AG04450 (cell line): ENCODE data around the gene SMIM27. TPM values are rescaled to one million over a fixed set of nuclear protein-coding genes. Genes with fewer than 3 reads are reported as not detected.
"Not testable (repeated sequence)": the region's sequence is repeated elsewhere in the genome, so short reads cannot be mapped to it uniquely, and the experiment has no call there.

Experiments used
- CTCF ChIA-PET: fragments of 300-600, 350-600 bp; formaldehyde crosslinking; extraction: SDS; loops from one replicate; lab custom pipeline; 2022; ENCODE audit warnings: antibody characterized with exemption, inconsistent platforms; lab: Charles Lee
- POLR2A ChIA-PET: fragments of 350-600 bp; formaldehyde crosslinking; extraction: SDS; loops from one replicate; lab custom pipeline; 2021; ENCODE audit warnings: antibody characterized with exemption, inconsistent platforms; lab: Yijun Ruan, JAX
- DNase-seq: peaks from one replicate; pipeline ENCODE4 v3.0.0-alpha.2; 2011; ENCODE audit warnings: low read depth, low spot score
- H3K27ac ChIP-seq: one replicate; pipeline ENCODE4 v1.5.1; 2012; ENCODE audit warnings: low read depth, low read length, control low read depth
- H3K27me3 ChIP-seq: one replicate; pipeline ENCODE4 v1.6.0; 2012; ENCODE audit warnings: low read length; ENCODE audit not compliant: control insufficient read depth, insufficient read depth
- H3K4me3 ChIP-seq: 2 replicates; pipeline ENCODE4 v1.5.1; 2011; ENCODE audit warnings: mild to moderate bottlenecking, low read depth, low read length, control low read depth
- H3K9me3 ChIP-seq: 2 replicates; pipeline ENCODE4 v1.5.1; 2012; ENCODE audit warnings: low read length; ENCODE audit not compliant: control insufficient read depth, insufficient read depth
- polyA plus RNA-seq: library from polyadenylated mRNA; depleted of rRNA; stranded (reverse); fragments of >200 nt; gene quantifications from 2 replicates; pipeline ENCODE4 v1.2.3, GENCODE V29; 2011; rRNA removed
- TF ChIP-seq, protein P1 (sequence below): IDR thresholded peaks from 2 replicates; pipeline ENCODE4 v1.5.1; 2011; ENCODE audit warnings: low read depth, low read length, control low read depth, inconsistent platforms

The SMIM27 gene
- polyA plus RNA-seq, 1 experiment: 7.2 TPM

DNA sequence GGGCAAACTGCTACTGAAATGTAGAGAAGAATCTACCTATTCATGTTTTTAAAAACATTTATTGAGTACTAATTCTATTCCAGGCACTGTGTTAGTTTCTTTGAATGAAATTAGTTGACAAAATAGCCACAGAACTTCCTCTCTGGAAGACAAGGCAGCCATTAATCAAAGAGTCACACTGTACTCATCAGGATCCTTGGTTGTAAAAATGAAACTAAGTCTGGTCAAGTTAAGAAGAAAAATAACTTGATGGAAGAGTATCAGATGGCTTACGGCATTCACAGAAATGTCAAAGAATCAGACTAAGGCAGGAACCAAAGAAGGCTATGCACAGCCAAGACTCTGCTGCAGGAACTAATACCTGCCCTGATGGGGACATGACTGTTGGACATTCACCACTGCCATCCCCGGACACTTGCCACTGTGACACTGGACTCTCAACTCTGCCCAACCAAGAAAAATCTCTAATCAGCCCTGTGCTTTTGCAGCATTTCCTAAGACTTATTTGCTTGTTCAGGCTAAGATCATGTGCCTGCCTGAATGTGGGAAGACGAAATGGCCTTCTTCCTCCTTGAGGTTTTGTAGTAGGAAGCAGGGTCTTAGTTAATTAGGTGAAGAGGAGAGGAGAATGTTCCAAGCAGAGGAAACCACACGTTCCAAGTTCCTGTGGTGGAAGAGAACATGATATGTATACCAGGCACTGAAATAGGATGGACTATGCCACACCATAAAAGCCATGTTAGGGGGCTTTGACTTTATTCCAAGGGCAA lies 44.2 kb downstream of the SMIM27 start:
- H3K27me3 ChIP-seq: peaks cover 2% of the 10 kb centered on the region
- no peak overlapping the region for H3K27ac ChIP-seq
- ChIA-PET POLR2A (no interaction called here), CTCF (interaction anchor here (0.6 kb wide), 1 partner anchor 372 kb away, joined by 3 read pairs; no protein-coding TSS in a partner anchor)
- no peak overlapping the region for H3K4me3 ChIP-seq
- TF ChIP-seq, protein P1, sequence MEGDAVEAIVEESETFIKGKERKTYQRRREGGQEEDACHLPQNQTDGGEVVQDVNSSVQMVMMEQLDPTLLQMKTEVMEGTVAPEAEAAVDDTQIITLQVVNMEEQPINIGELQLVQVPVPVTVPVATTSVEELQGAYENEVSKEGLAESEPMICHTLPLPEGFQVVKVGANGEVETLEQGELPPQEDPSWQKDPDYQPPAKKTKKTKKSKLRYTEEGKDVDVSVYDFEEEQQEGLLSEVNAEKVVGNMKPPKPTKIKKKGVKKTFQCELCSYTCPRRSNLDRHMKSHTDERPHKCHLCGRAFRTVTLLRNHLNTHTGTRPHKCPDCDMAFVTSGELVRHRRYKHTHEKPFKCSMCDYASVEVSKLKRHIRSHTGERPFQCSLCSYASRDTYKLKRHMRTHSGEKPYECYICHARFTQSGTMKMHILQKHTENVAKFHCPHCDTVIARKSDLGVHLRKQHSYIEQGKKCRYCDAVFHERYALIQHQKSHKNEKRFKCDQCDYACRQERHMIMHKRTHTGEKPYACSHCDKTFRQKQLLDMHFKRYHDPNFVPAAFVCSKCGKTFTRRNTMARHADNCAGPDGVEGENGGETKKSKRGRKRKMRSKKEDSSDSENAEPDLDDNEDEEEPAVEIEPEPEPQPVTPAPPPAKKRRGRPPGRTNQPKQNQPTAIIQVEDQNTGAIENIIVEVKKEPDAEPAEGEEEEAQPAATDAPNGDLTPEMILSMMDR: no peak
- H3K9me3 ChIP-seq: no peaks in the 10 kb centered on the region
- DNase-seq: no peak

DNA sequence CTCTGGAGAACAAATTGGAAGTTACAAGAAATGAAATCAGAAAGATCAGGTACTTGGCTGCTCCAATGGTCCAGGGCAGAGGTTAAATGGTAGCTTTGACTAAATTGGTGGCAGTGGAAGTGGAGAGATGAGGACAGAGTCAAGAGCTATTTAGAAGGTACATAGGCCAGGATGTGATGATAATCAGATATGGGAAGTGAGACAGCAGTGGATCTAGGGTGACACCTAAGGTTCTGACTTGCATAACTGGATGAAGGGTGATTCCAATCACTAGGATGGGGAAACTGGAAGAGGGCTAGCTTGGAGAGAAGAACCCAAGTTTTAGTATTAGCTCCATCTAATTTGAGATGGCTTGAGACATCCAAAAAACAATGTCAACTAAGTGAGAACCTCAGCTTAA lies 44.8 kb downstream of the SMIM27 start:
- TF ChIP-seq, protein P1: no peak
- CTCF ChIA-PET: interaction anchor here (0.6 kb wide), 1 partner anchor 371 kb away, joined by 3 read pairs; no protein-coding TSS in a partner anchor
- no peak for DNase-seq
- Histone ChIP-seq H3K27me3 (peaks cover 2% of the 10 kb centered on the region), H3K27ac (no peak overlapping the region), H3K9me3 (no peaks in the 10 kb centered on the region), H3K4me3 (no peak overlapping the region)
- POLR2A ChIA-PET: no interaction called here

DNA sequence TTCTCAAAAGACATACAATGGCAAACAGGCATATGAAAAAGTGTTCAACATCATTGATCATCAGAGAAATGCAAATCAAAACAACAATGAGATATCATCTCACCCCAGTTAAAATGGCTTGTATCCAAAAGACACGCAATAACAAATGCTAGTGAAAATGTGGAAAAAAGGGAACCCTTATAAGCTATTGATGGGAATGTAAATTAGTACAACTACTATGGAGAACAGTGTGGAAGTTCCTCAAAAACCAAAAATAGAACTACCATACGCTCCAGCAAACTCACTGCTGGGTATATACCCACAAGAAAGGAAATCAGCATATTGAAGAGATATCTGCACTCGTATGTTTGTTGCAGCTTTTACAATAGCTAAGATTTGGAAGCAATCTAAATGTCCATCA lies 46.9 kb downstream of the SMIM27 start:
- H3K4me3 ChIP-seq, H3K27me3 ChIP-seq, POLR2A ChIA-PET, DNase-seq, H3K27ac ChIP-seq, H3K9me3 ChIP-seq: not testable (repeated sequence)
- CTCF ChIA-PET: interaction anchor here (1.0 to 2.9 kb wide), 2 partner anchors 10 to 17 kb away, joined by 3 to 18 read pairs; no protein-coding TSS in a partner anchor

Other genes with a start within 250 kb of the SMIM27 start
- 291 and 330 TPM in 2 replicates for gene ACO1, start 167.7 kb upstream of the SMIM27 start, polyA plus RNA-seq
- gene RIGI, start 26.1 kb upstream of the SMIM27 start, polyA plus RNA-seq: 8.4 and 11.1 TPM in 2 replicates
- gene TOPORS, start 259 bp downstream of the SMIM27 start, polyA plus RNA-seq: 14.4 and 20.4 TPM in 2 replicates
- 60.2 and 65.3 TPM in 2 replicates for gene NDUFB6, start 20.8 kb downstream of the SMIM27 start, polyA plus RNA-seq
- 0.01 TPM in 1 of 2 replicates, not detected in the other for gene TAF1L, start 83.3 kb downstream of the SMIM27 start, polyA plus RNA-seq
- gene TMEM215, start 231.2 kb downstream of the SMIM27 start, polyA plus RNA-seq: not detected in 2 replicates